GM23248 (cell line): ENCODE data around the gene SH3D21.

Experiments used
- EZH2 ChIP-seq: fragments of 200-600 bp; sonication (generic); IDR thresholded peaks from 2 replicates; pipeline ENCODE4 v1.6.1; 2018; ENCODE audit warnings: antibody characterized with exemption, mild to moderate bottlenecking; ENCODE audit not compliant: insufficient read depth, poor library complexity, severe bottlenecking
- EZH2phosphoT487 ChIP-seq: fragments of 200-600 bp; sonication (generic); IDR thresholded peaks from 2 replicates; pipeline ENCODE4 v1.6.1; 2018; ENCODE audit warnings: antibody characterized with exemption, moderate library complexity, mild to moderate bottlenecking, low read depth; ENCODE audit not compliant: insufficient read depth

DNA sequence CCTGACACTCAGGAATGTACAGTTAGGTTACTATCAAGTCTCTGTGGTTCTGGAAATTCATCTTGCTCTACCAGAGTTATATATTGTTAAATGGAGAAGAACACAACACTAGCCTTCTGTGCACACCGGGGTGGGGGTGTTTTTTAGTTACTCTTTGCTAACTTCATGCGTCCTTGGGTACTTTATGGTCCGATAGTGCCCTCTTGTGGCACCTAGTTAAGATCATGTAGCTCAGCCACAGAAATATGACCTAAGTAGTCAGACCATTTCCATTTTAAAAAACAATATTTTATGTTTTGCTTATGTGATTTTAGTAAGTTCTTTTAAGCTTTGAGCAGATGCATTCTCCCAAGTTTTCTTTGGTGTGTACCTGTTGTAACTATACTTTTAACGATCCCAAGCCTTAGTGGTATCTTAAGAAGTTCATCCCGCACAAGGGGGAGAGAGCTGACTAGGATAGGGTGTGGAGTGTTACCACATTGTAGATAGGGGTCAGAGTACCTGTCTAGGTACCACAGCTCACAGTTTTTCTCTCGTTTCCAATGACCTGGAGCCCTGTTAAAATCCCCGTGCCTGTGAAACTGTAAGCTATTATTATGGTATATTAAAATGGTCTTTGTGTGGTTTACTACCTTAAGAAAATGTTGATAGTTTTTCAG is 20.6 kb upstream of the SH3D21 start:
- TF ChIP-seq EZH2 (no peak), EZH2phosphoT487 (no peak)
